Measurements from ENCODE around the gene BMERB1.
"Not testable (repeated sequence)": the region's sequence is repeated elsewhere in the genome, so short reads cannot be mapped to it uniquely, and the experiment has no call there.

BMERB1 gene

GRCh38 chr16:15571557-15571956, 137.2 kb downstream of the BMERB1 start:
- Histone ChIP-seq H3K9ac (no peak overlapping the region), H3K27me3 (no peaks in the 10 kb centered on the region), H3K4me2 (no peak overlapping the region), H4K20me1 (no peaks in the 10 kb centered on the region), H3K4me1 (peaks cover 9% of the 10 kb centered on the region), H3K4me3 (no peak overlapping the region), H3K36me3 (no peaks in the 10 kb centered on the region), H3K9me3 (peaks cover 20% of the 10 kb centered on the region), H3K27ac (no peak overlapping the region)
- no peak for TF ChIP-seq Cebpa-rat (IDR thresholded peaks at IDR 0.05)

- Histone ChIP-seq H3K4me3 (no peak overlapping the region), H3K27ac (no peak overlapping the region), H3K9me3 (peaks cover 29% of the 10 kb centered on the region), H3K9ac (no peak overlapping the region), H3K4me1 (peaks cover 9% of the 10 kb centered on the region), H4K20me1 (no peaks in the 10 kb centered on the region), H3K27me3 (no peaks in the 10 kb centered on the region), H3K4me2 (peak overlapping the region; percentile 23; the same call in 1 of the 2 replicates), H3K36me3 (no peaks in the 10 kb centered on the region)
- no peak for TF ChIP-seq Cebpa-rat (IDR thresholded peaks at IDR 0.05)
These were observed 138.1 kb downstream of the BMERB1 start for GRCh38 chr16:15572329-15573001.

GRCh38 chr16:15573274-15573895, 139.0 kb downstream of the BMERB1 start:
- H3K4me2 ChIP-seq = peak overlapping the region; percentile 23; the same call in 1 of the 2 replicates
- H3K36me3 ChIP-seq = no peaks in the 10 kb centered on the region
- no peak overlapping the region for H3K4me3 ChIP-seq
- H3K27ac ChIP-seq = no peak overlapping the region
- TF ChIP-seq Cebpa-rat (IDR thresholded peaks at IDR 0.05) = no peak
- no peak overlapping the region for H3K9ac ChIP-seq
- H4K20me1 ChIP-seq = no peaks in the 10 kb centered on the region
- peaks cover 34% of the 10 kb centered on the region for H3K9me3 ChIP-seq
- H3K4me1 ChIP-seq = peaks cover 9% of the 10 kb centered on the region
- H3K27me3 ChIP-seq = no peaks in the 10 kb centered on the region

- H3K4me1 ChIP-seq, H3K4me3 ChIP-seq, H3K4me2 ChIP-seq, H3K9ac ChIP-seq, H4K20me1 ChIP-seq, H3K36me3 ChIP-seq, H3K27ac ChIP-seq, H3K27me3 ChIP-seq: not testable (repeated sequence)
- H3K9me3 ChIP-seq = peaks cover 34% of the 10 kb centered on the region
These were observed 139.7 kb downstream of the BMERB1 start for GRCh38 chr16:15573896-15574613.

GRCh38 chr16:15574614-15574948, 140.2 kb downstream of the BMERB1 start:
- no peak for TF ChIP-seq Cebpa-rat (IDR thresholded peaks at IDR 0.05)
- H3K9me3 ChIP-seq = peaks cover 34% of the 10 kb centered on the region
- no peak overlapping the region for H3K27ac ChIP-seq
- H4K20me1 ChIP-seq = no peaks in the 10 kb centered on the region
- H3K4me3 ChIP-seq = no peak overlapping the region
- no peaks in the 10 kb centered on the region for H3K36me3 ChIP-seq
- no peak overlapping the region for H3K9ac ChIP-seq
- no peak overlapping the region for H3K4me2 ChIP-seq
- no peaks in the 10 kb centered on the region for H3K27me3 ChIP-seq
- H3K4me1 ChIP-seq = peaks cover 9% of the 10 kb centered on the region

GRCh38 chr16:15575293-15576049, 141.1 kb downstream of the BMERB1 start:
- H3K27ac ChIP-seq = no peak overlapping the region
- TF ChIP-seq Cebpa-rat (IDR thresholded peaks at IDR 0.05) = no peak

GRCh38 chr16:15576960-15577958, 142.9 kb downstream of the BMERB1 start:
- Histone ChIP-seq H4K20me1 (no peaks in the 10 kb centered on the region), H3K9me3 (peaks cover 34% of the 10 kb centered on the region), H3K4me2 (no peak overlapping the region), H3K4me3 (no peak overlapping the region), H3K27ac (no peak overlapping the region), H3K27me3 (no peaks in the 10 kb centered on the region), H3K9ac (no peak overlapping the region), H3K36me3 (no peaks in the 10 kb centered on the region), H3K4me1 (peaks cover 9% of the 10 kb centered on the region)
- no peak for TF ChIP-seq Cebpa-rat (IDR thresholded peaks at IDR 0.05)

More at GRCh38 chr16:15575293-15576049, 141.1 kb downstream of the BMERB1 start:
- H3K9me3 ChIP-seq = peaks cover 34% of the 10 kb centered on the region
- H3K4me2 ChIP-seq = no peak overlapping the region
- no peak overlapping the region for H3K9ac ChIP-seq
- H4K20me1 ChIP-seq = no peaks in the 10 kb centered on the region
- H3K4me3 ChIP-seq = no peak overlapping the region
- no peaks in the 10 kb centered on the region for H3K36me3 ChIP-seq
- no peaks in the 10 kb centered on the region for H3K27me3 ChIP-seq
- peaks cover 9% of the 10 kb centered on the region for H3K4me1 ChIP-seq

GRCh38 chr16:15578824-15579223, 144.4 kb downstream of the BMERB1 start:
- Histone ChIP-seq H3K27ac (no peak overlapping the region), H3K4me3 (no peak overlapping the region), H4K20me1 (no peaks in the 10 kb centered on the region), H3K27me3 (no peaks in the 10 kb centered on the region), H3K4me2 (no peak overlapping the region), H3K9me3 (peaks cover 24% of the 10 kb centered on the region), H3K4me1 (no peaks in the 10 kb centered on the region), H3K9ac (no peak overlapping the region), H3K36me3 (no peaks in the 10 kb centered on the region)
- TF ChIP-seq Cebpa-rat (IDR thresholded peaks at IDR 0.05) = no peak
